Renal cortex interstitium (tissue), 11 donors: Measurements from ENCODE around the gene TAF1C. TPM values are rescaled to one million over a fixed set of nuclear protein-coding genes. Genes with fewer than 3 reads are reported as not detected.

Experiments
- DNase-seq, 11 donors: peaks; one replicate each; pipeline ENCODE4 v3.0.0-alpha.2; 2013; ENCODE audit warnings: low read depth in 9 of 11, low spot score in 4 of 11; ENCODE audit errors: extremely low read depth in 1 of 11
- polyA plus RNA-seq, 3 donors: library from polyadenylated mRNA; unstranded; fragments of 120-200 nt; gene quantifications; one replicate each; pipeline ENCODE4 v1.2.1, GENCODE V29; 2013; ENCODE audit not compliant: insufficient read length in 3 of 3

The TAF1C gene
- polyA plus RNA-seq, 3 donors, result 34.3 to 58.7 (median 40.3) TPM

DNA sequence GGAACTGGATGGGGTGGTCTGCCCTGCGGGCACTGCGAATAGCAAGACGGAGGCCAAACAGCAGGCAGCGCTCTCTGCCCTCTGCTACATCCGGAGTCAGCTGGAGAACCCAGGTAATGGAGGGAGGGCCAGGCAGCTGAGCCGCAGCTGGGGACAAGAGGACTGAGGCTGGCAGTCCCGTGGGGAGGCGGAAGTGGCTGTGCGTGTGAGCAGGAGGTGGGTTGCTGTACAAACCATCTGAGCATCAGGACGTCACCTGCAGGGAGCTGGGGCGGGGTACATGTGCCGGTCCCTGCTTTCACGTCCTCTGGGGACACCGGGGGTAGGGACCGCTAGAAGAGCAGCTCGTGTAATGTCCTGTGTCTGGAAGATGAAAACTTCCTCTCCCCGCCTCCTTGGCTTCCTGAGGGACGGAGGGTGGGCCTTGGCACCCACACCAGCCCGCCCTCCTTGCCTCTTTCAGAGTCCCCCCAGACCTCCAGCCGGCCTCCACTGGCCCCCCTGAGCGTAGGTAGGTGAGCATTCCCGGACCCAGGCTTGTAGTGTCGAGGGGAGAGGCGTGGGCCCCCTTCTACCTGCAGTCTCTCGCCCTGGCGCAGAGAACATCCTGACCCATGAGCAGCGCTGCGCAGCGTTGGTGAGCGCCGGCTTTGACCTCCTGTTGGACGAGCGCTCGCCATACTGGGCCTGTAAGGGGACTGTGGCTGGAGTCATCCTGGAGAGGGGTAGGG lies 7.8 kb upstream of the TAF1C start:
- peak in 1 of 11 donors; percentile 26 for DNase-seq

DNA sequence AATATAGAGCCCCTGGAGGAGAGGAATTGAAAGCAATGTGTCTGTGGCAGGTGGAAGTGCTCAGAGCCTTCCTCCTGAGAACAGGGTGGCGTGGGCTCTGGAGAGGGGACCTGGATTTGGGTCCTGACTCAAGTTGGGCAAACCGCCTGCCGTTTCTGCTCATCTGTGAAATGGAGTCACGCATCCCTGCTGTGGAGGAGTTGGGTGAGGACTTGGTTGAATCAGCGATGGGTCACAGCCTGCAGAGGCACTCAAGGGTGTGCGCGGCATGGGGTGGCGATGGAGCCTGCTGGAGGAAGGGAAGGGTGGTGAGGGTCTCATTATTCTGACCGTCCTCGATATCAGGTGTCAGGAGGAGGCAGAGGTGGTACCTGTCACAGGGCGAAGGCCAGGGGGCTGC lies 7.2 kb upstream of the TAF1C start:
- DNase-seq, result no peak

DNA sequence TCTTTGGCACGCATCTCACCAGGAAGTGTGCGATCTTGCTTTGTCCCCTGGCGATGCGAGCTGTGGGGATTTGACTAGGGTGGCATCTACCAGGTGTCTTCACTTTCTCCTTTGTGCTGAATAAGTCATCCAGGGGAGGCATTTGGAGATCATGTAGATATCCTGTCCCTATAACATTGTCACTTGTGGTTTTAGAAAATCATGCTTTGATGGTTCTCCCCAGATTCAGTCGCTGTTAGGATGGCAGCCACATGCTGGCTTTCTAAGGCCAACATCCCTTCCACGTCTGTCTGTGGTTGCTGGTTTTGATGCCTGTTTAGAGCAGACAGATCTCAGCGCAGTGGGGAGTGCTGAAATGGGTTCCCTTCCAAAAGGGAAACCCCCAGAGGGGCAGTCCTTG lies 6.6 kb upstream of the TAF1C start:
- no peak for DNase-seq

DNA sequence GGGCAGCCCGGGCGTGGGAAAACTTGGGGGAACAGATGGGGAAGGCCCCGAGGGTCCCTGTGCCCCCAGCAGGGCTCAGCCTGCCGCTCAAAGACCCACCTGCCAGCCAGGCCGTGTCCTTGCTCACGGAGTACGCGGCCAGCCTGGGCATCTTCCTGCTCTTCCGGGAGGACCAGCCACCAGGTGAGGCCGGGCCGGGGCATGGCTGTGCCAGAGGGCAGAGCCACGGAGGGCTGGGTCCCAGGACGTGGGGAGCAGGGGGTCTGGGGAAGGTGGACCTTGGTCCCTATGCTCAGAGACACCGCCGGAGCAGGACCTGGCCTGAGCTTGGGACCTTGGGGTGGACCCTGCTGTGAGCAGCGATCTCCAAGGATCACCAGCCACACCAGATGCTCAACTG lies 4.6 kb upstream of the TAF1C start:
- no peak for DNase-seq

DNA sequence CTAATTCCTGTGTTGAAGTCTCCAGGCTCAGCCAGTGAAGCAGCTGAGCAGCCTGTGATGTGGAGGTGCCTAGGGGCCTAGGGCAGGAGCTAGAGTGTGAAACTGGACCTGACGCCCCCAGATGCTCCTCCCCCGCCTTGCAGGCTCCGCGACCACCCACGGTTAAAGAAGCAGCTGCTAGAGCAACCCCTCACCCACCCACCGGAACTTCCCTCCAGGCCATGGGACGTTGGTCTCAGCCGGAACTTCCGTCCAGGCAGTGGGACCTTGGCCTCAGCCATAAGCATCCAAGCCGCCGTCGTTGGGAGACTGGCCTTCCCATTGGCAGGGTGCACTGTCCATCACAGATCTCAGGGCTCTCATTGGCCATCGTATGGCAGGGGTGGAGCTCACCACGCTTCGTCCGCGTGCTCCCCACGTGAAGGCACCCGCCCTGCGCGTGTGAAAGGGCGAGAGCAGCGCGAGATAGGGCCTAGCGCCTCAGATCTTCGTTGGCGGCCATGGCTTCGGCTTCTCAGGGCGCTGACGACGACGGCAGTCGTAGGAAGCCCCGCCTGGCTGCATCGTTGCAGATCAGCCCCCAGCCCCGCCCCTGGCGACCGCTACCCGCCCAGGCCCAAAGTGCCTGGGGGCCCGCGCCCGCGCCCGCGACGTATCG lies 4.0 kb upstream of the TAF1C start, which contains the start of gene ADAD2:
Gene ADAD2 (plus strand): TSS at position 427 of the 658 bp plus-strand sequence. CDS start 74 bp downstream, at position 501.
- DNase-seq, result no peak

DNA sequence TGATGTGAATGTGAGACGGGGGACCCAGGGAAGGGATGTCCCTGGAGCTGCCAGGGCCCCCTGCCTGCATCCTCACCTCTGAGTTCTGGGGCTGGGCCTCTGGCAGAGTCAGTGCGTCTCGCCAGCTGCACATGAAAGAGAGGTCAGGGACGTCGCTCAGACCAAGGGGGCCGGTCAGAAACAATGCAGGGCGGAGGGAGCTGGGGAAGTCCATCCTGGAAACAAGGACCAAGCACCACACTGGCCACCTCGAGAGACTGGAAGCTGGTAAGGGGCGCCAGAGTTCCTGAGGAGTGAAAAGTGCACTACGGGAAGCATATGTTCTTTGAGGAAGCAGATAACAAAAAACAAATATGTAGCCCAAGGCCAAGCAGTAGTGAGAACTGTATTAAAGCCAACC lies 2.1 kb downstream of the TAF1C start:
- no peak for DNase-seq

DNA sequence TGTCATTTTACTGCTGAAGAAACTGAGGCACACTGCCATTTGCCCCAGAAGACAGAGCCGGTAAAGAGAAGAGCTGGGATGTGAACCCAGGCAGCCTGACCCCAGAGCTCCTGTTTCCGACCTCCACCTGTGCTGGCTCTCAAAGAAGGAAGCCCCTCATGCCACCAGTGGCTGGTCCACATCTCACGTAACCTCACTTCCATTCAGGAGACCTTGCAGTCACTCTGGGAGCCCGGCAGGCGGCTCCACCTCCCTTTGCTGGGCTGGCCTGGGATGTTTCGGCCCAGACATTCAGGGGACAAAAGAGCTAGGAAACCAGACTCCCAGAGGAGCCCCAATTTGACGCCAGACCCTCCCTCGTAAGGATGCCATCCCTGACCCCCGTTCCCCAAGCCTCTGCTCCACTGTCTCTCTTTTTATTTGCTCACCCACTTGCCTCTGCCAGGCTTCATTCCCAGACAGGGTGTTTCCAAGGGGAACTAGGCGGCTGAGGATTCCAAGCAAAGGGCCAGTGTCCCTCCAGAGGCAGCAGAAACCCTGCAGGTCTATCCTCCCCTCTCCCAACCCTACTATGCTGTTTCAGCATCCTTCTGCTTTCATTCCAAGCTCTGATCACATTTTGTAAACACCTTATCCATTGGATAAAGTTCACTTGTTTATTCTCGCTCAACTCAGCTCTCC lies 2.8 kb downstream of the TAF1C start:
- no peak for DNase-seq

DNA sequence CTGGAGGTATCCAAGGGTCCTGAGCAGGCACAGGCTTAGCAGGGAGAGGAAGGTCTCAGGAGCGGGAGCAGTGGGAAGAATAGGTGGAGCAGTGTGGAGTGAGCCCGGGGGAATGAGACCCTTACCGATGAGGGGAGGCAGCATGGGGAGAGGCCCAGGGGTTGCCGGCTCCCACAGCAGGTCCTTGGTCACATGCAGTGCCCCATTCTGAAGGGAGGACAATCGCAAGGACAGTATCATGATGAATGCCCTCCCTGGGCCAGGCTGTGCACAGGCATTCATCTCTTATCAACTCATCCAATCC lies 3.3 kb downstream of the TAF1C start:
- DNase-seq, result no peak

DNA sequence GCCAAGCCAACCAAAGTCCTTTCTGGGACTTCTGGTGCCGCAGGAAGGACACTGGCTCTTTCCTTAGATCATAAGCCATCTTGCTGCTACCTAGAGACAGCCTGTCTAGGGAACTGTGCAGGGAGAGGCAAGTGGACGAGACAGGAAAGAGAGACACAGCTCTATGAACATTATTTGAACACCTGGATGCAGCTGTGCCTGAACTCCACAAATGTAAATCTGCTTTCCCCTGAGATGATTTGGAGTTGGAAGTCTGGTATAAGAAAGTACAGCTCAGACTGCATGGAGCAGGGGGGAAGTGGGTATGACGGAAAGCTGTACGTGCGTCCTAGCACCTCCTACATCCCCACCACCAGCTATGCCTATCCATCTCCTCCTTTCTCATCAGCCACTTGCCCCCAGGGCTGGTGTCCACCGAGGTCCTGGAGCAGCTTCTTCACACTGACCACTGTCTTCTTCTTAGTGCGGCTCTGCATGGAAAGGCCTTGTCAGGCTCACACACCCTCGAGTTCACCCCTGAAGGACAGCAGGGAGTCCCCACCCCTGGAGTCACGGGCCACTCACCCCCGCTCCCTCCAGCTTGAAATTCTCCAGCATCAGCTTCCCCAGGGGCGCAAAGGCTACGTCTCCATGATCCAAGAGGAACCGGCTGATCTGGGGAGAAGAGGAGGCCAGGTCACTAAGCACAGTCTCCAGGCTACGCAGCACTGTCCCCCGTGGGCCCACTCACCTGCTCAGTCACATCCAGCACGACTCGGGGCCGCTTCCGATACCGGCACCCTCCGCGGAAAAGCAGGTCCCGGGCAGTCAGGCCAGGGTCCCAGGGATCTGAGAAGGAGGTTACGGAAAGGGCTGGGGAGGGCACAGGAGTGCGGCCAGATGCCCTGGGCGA lies 3.9 kb downstream of the TAF1C start:
- DNase-seq, result no peak

DNA sequence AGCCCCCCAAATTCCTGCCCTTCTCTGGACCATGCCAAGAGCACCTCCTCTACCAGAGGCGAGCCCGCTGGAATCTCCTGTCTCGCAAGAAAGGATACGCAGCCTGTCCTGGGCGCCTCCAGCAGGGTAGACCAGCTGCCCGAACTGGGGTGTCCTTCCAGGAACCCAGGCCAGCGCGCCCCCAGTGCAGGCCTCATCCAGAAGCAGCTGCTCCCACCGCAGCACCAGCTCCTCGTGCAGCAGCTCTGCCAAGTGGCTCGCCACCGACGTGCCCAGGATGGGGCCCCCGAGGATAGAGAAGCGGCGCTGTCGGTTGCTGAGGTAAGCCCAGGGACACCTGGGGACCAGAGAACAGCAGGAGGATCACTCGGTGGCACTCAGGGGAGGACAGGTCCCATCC lies 4.8 kb downstream of the TAF1C start:
- no peak for DNase-seq

DNA sequence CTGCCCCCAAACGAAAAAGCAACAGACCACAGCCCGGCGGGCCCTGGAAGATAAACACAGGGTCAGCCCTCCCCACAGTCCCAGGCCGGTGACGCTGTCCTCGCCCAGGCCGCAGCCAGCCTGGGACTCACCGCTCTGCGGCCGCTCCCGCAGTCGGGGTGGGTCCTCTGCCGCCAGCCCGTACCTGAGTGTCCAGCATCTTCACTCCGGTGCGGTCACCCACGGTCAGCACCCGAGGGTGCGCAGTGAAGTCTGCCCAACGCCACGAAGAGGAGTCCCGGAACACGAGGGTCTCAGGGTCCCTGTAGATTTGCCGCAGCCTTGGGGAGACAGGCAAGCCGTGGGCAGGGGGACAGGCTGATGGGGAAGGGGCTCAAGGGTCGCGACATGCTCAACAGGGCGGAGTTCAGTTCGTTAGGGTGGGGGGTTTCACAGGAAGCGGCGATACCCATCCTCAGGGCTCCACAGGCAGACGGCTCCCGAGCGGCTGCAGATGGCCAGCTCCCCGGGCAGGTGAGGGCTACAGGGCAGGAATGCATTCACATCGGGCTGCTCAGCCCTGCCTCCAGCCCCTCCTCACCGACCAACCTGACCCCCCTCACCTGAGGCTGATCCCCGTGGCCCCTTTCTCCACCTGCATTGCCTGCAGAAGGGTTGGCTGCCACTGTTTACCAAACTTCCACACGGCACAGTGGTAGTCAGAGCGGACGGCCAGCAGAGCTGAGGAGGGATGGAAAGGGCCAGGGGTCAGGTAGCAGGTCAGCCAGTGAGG lies 5.5 kb downstream of the TAF1C start:
- DNase-seq, result no peak

DNA sequence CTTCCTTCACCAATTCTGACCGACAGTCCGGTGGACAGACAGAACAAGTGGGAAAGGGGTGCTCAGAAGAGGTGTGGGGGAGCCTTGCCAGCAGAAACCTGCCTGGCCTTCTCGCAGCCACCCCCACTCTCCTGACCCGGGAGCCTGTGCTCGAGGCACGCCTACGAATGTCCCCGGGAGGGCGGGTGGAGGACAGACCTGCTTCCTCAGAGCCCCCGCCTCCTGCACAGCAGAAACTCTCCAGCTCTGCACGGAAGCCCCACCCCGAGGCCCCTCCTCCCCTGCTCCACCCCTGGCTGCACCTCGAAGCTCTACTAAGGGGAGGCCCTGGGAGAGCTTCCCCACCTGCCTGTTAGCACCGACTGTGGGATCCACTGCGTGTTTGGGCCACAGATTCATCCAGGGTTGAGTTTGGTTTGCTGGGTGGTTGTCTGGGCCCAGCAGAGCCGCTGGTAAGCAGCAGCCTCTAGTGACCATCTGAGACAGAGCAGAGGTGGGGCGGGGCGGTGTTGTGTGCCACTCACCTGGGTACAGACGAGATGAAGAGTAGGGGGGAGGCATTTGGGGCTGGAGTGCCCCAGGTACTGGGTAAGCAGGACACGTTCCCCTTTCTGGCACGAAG lies 6.2 kb downstream of the TAF1C start:
- DNase-seq, result no peak

DNA sequence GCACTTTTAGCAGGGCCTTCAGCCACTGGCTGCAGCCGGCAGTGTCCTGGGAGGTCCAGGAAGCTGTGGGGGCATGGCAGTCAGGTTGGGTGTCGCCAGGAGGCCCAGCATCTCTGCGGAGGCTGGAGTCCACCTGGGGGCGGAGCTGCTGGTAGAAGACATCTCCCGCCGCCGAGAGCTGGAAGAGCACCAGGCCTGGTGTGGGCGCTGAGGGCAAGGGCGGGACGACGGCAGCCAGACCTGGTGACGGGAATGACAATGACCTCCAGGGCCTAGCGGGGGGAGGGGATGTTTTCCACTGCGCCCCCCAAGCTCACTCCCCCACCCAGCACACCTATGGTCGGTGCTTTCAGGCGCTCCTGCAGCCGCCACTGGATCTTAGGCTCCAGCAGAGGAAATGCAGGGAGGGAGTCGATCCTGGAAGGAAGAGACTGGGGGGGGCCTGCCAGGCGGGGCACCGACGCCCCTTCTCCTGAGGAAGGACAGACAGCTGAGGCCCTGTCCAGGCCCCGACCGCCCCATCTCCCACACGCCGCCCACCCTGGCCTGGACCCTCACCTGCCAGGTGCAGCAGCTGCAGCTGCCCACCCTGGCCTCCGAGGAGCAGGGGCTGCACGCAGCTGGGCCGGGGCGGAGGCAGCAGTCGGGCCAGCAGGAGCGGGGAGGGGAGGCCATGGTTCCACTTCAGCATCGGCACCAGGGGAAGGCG lies 7.1 kb downstream of the TAF1C start:
- DNase-seq, result no peak

DNA sequence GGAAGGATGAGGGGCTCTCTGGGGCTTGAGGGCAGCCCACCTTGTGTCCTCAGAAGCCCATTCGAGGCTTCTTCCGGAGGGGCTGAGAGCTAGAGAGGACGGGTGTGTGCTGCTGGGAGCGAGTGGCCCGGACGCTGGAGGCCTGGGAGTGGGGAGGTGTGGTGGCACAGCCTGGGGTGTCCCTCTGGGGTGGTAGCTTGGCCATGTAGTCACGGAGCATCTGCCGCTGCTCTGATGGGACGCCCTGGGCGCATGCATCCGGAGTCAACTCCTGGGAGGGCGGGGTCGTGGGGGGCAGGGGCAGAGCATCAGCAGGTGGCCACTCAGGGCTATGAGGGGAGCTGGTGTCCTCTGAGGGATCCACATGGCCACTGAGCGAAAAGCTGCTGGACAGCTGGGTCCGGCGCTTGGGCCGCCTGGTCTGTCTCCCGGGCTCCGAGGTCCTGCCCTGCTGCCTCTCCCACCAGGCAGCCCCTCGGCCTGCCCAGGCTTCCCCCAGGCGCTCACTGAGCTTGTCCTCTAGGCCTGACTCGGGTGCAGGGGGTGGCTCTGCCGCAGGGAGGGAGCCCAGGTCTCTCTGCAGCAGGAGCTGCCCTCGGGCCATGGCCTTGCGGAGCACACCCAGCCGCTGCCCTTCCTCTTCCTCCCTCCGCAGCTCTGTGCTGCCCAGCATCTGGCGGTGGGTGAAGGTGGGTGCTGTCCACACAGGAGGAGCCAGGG lies 7.8 kb downstream of the TAF1C start:
- no peak for DNase-seq

DNA sequence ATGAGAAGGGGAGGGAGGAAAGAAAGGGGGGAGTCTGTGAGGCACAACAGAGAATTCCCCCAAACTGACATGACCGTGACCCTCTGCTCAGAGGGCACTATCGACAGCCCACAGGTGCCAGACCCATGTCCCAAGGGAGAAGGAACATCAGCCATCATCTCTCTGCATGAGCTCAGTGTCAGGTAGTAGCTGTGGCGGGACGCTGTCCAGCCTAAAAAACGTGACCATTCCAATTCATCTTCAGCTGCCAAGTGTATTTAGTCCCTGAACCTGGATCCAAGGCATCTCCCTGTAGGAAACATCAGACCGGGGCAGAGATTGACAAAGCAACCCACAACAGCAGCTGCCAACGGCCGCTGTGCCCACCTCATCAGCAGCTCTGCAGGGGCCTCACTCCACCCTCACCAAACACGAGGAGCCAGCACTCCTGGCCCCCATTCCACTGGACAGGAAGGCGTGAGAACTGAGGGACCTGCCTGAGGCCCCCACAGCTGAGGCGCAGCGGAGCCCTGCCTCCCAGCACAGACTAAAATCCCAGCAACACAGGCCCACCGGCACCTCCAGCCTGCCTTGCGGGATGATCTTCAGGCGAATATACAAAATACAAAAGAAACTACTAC lies 8.6 kb downstream of the TAF1C start:
- no peak for DNase-seq

DNA sequence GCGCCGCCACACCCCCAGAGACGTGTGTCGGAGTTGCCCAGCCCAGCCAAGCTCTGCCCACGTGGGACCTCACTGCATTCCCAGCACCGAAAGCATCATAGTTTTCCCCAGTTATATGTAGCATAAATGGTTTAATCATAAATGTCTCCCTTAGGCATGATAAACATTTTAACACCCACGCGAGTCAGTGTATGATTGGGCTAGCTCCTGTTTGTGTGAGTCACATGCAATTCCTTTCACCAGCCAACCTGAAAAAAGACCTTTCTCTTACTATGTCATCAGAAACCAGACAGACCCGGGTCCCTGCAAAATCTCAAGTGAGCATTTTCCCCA lies 9.2 kb downstream of the TAF1C start:
- DNase-seq, result no peak
